ENCODE results near the gene ZSWIM3. TPM values are rescaled to one million over a fixed set of nuclear protein-coding genes. Genes with fewer than 3 reads are reported as not detected.
"Not testable (repeated sequence)": the region's sequence is repeated elsewhere in the genome, so short reads cannot be mapped to it uniquely, and the experiment has no call there.

The ZSWIM3 gene
- total RNA-seq, 2 experiments from 2014 or later: 0.36 to 0.44 TPM

GRCh38 chr20:45872626-45873025 lies 15.2 kb downstream of the ZSWIM3 start:
- Mint-ChIP-seq H3K27ac (no peak overlapping the region), H3K4me3 (no peak overlapping the region), H3K9me3 (no peaks in the 10 kb centered on the region), H3K4me1 (ENCODE audit: low read depth) (no peaks in the 10 kb centered on the region), H3K36me3 (ENCODE audit: low read depth) (peaks cover 7% of the 10 kb centered on the region), H3K27me3 (no peaks in the 10 kb centered on the region)
- no peak overlapping the region for H3K27ac ChIP-seq (ENCODE audit: low read depth in 1 of 2, low read length in 2 of 2)
- H3K4me3 ChIP-seq (ENCODE audit: low read length): no peak overlapping the region
- ChIA-PET POLR2A (no interaction called here), CTCF (no interaction called here)
- peaks cover 6% of the 10 kb centered on the region for H3K36me3 ChIP-seq (ENCODE audit: insufficient read depth, low read length)
- no peaks in the 10 kb centered on the region for H3K27me3 ChIP-seq (ENCODE audit: control insufficient read depth in 1 of 2, insufficient read depth in 2 of 2, low read length in 2 of 2)
- DNase-seq (no peak), ATAC-seq (ENCODE audit: poor library complexity) (no peak)
- intact Hi-C loops (cut with DNase I, micrococcal nuclease): no loop called here
- H3K9me3 ChIP-seq (ENCODE audit: control insufficient read depth in 1 of 2, insufficient read depth in 1 of 2, low read length in 2 of 2): no peaks in the 10 kb centered on the region
- TF ChIP-seq CTCF (IDR thresholded peaks at IDR 0.05): no peak
- H3K4me1 ChIP-seq (ENCODE audit: insufficient read depth, low read length): no peaks in the 10 kb centered on the region

GRCh38 chr20:45873409-45874103 lies 16.1 kb downstream of the ZSWIM3 start:
- Histone ChIP-seq H3K27ac (ENCODE audit: low read depth in 1 of 2, low read length in 2 of 2) (no peak overlapping the region), H3K27me3 (ENCODE audit: control insufficient read depth in 1 of 2, insufficient read depth in 2 of 2, low read length in 2 of 2) (no peaks in the 10 kb centered on the region), H3K4me3 (ENCODE audit: low read length) (no peak overlapping the region), H3K9me3 (ENCODE audit: control insufficient read depth in 1 of 2, insufficient read depth in 1 of 2, low read length in 2 of 2) (no peaks in the 10 kb centered on the region), H3K36me3 (ENCODE audit: insufficient read depth, low read length) (peaks cover 15% of the 10 kb centered on the region), H3K4me1 (ENCODE audit: insufficient read depth, low read length) (no peaks in the 10 kb centered on the region)
- Mint-ChIP-seq H3K4me3 (no peak overlapping the region), H3K36me3 (ENCODE audit: low read depth) (peaks cover 7% of the 10 kb centered on the region), H3K27ac (no peak overlapping the region), H3K9me3 (no peaks in the 10 kb centered on the region), H3K27me3 (no peaks in the 10 kb centered on the region), H3K4me1 (ENCODE audit: low read depth) (no peaks in the 10 kb centered on the region)
- no peak for ATAC-seq (ENCODE audit: poor library complexity)
- ChIA-PET POLR2A (no interaction called here), CTCF (no interaction called here)
- intact Hi-C loops (cut with DNase I, micrococcal nuclease): no loop called here
- no peak for DNase-seq
- TF ChIP-seq CTCF (IDR thresholded peaks at IDR 0.05): no peak

GRCh38 chr20:45874104-45874481 lies 16.7 kb downstream of the ZSWIM3 start:
- H3K4me1 ChIP-seq (ENCODE audit: insufficient read depth, low read length); H3K27ac ChIP-seq (ENCODE audit: low read depth in 1 of 2, low read length in 2 of 2); H3K27ac Mint-ChIP-seq; H3K4me3 ChIP-seq (ENCODE audit: low read length); H3K36me3 Mint-ChIP-seq (ENCODE audit: low read depth); H3K4me1 Mint-ChIP-seq (ENCODE audit: low read depth); H3K9me3 Mint-ChIP-seq; H3K9me3 ChIP-seq (ENCODE audit: control insufficient read depth in 1 of 2, insufficient read depth in 1 of 2, low read length in 2 of 2); H3K4me3 Mint-ChIP-seq; intact Hi-C loops (cut with DNase I, micrococcal nuclease); H3K27me3 ChIP-seq (ENCODE audit: control insufficient read depth in 1 of 2, insufficient read depth in 2 of 2, low read length in 2 of 2); POLR2A ChIA-PET; DNase-seq; ATAC-seq (ENCODE audit: poor library complexity); H3K27me3 Mint-ChIP-seq: not testable (repeated sequence)
- CTCF ChIA-PET: interaction anchor here (0.7 kb wide), 1 partner anchor 50 kb away, joined by 4 read pairs; no protein-coding TSS in a partner anchor
- H3K36me3 ChIP-seq (ENCODE audit: insufficient read depth, low read length): peaks cover 16% of the 10 kb centered on the region

GRCh38 chr20:45874576-45874975 lies 17.2 kb downstream of the ZSWIM3 start:
- no peak overlapping the region for H3K27ac Mint-ChIP-seq
- H3K27me3 ChIP-seq (ENCODE audit: control insufficient read depth in 1 of 2, insufficient read depth in 2 of 2, low read length in 2 of 2): no peaks in the 10 kb centered on the region
- TF ChIP-seq CTCF (IDR thresholded peaks at IDR 0.05): no peak
- no peaks in the 10 kb centered on the region for H3K4me1 ChIP-seq (ENCODE audit: insufficient read depth, low read length)
- H3K4me1 Mint-ChIP-seq (ENCODE audit: low read depth): no peaks in the 10 kb centered on the region
- no peaks in the 10 kb centered on the region for H3K9me3 Mint-ChIP-seq
- H3K4me3 Mint-ChIP-seq: no peak overlapping the region
- intact Hi-C loops (cut with DNase I, micrococcal nuclease): no loop called here
- H3K36me3 ChIP-seq (ENCODE audit: insufficient read depth, low read length): peaks cover 16% of the 10 kb centered on the region
- peaks cover 7% of the 10 kb centered on the region for H3K36me3 Mint-ChIP-seq (ENCODE audit: low read depth)
- H3K9me3 ChIP-seq (ENCODE audit: control insufficient read depth in 1 of 2, insufficient read depth in 1 of 2, low read length in 2 of 2): no peaks in the 10 kb centered on the region
- ChIA-PET CTCF (interaction anchor here (0.7 kb wide), 2 partner anchors 50 to 59 kb away, joined by 4 to 6 read pairs; no protein-coding TSS in a partner anchor), POLR2A (no interaction called here)
- DNase-seq (no peak), ATAC-seq (ENCODE audit: poor library complexity) (no peak)
- H3K27ac ChIP-seq (ENCODE audit: low read depth in 1 of 2, low read length in 2 of 2): no peak overlapping the region
- H3K27me3 Mint-ChIP-seq: no peaks in the 10 kb centered on the region
- H3K4me3 ChIP-seq (ENCODE audit: low read length): no peak overlapping the region
